Upper lobe of left lung (tissue), 4 donors: ENCODE results near the gene BICRAL.

Experiments used
- EP300 ChIP-seq, 4 donors: sonication (generic); formaldehyde crosslinking; IDR thresholded peaks; one replicate each; pipeline ENCODE4 v1.5.1; 2017; ENCODE audit warnings: antibody characterized with exemption in 4 of 4, control low read depth in 2 of 4
- POLR2AphosphoS5 ChIP-seq, 2 donors: sonication (generic); formaldehyde crosslinking; IDR thresholded peaks; one replicate each; pipeline ENCODE4 v1.5.1; 2017; ENCODE audit warnings: antibody characterized with exemption in 2 of 2

GRCh38 chr6:42796171-42796570 lies 14.3 kb downstream of the BICRAL start:
- TF ChIP-seq POLR2AphosphoS5 (IDR thresholded peaks at IDR 0.05) (no peak), EP300 (IDR thresholded peaks at IDR 0.05) (no peak)
